ENCODE data around the gene CLK2.

Gene CLK2

DNA sequence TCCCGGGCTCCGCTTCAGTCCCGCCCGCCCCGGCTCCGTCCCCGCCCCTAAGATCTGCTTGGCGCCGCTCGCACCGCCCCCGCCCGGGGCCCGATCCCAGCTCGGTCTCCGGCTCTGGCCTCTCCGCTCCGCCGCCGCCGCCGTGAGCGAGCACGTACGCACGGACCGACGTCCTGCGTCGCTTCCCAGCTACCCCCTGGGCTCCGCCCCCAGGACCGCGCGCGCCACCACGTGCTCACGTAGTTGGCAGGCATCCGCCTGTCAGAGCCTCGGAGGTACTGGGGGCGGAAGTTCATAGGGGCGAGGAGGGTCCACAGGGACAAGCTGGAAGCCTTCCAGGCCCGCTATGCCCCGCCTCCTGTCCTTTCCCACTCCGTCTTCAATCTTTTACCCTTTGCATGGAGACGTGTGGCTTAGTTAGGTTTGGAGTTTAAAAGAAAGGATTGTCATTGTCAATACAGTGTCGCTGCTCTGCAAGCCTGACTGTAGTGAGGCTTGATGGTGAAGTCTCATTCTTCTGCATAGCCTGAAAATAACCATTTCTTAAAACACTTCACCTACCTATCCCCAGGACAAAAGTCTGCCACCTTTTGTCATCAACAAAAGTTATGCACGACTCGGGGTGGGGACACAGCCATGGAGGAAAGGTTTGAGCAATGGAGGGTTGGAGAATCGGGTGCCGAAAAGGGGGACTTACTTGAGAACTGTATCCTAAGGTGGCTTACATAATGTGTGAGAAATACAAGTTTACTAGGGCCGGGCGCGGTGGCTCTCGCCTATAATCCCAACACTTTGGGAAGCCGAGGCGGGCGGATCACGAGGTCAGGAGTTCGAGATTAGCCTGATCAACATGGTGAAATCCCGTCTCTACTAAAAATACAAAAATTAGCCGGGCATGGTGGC lies at the start of gene CLK2:
CLK2 (minus strand) TSS at position 162 of the 903 bp plus-strand sequence. CDS start 2,527 bp downstream, outside the sequence.
- DNase-seq, result peak; percentile 97

DNA sequence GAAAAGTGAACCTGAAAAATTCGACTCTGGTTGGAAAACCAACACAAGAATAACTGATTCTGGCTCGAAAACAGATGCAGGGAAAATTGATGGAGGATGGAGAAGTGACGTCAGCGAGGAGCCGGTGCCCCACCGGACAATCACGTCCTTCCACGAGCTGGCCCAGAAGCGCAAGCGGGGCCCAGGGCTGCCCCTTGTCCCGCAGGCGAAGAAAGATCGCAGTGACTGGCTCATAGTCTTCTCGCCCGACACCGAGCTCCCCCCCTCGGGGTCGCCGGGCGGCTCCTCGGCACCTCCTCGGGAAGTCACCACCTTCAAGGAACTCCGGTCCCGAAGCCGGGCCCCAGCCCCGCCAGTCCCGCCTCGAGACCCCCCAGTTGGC lies 49.3 kb upstream of the CLK2 start:
- DNase-seq, result no peak

- no peak for DNase-seq
These were observed 48.6 kb upstream of the CLK2 start for GRCh38 chr1:155321639-155322503.

- no peak for DNase-seq
These were observed 47.6 kb upstream of the CLK2 start, which contains the start of gene RUSC1 for GRCh38 chr1:155320661-155321617. TSS of gene RUSC1 (plus strand) at chr1:155320894. CDS start at chr1:155321774, 880 bp downstream.

DNA sequence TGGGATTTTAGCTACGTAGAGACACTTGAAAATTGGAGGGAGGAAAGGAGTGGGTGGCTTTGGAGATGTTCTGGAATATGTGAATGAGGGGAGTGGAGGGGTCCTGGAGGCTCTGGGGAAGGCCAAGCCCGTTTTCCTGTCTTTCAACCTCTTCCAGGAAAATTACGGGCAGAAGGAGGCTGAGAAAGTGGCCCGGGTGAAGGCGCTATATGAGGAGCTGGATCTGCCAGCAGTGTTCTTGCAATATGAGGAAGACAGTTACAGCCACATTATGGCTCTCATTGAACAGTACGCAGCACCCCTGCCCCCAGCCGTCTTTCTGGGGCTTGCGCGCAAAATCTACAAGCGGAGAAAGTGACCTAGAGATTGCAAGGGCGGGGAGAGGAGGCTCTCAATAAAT lies 46.9 kb upstream of the CLK2 start:
- no peak for DNase-seq

DNA sequence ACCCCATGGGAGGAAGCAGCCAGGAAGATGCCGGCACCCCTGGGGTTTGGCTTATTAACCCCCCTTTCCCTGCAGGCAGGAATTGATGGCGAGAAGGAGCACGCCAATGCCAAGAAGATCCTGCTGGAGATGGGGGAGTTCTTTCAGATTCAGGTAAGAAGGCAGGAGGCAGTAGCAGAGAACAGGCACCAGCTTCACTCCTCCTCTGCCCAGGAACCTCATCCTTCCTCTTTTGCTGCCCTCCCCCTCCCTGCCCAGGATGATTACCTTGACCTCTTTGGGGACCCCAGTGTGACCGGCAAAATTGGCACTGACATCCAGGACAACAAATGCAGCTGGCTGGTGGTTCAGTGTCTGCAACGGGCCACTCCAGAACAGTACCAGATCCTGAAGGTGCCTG lies 46.2 kb upstream of the CLK2 start:
- DNase-seq, result no peak

DNA sequence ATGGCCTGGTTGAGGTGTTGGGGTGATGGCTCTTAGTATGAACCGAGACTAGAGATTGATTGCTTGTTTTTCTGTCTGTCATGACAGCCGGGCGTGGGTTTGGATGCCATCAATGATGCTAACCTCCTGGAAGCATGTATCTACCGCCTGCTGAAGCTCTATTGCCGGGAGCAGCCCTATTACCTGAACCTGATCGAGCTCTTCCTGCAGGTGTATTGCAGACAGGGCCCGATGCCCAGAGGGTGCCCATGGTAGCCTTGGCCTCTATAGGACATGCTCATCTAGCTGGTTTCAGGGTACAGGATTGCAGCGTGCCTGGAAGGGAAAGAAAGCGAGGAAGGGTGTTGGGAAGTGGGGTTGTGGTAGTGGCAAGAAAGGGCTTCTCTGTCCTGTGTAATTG lies 44.8 kb upstream of the CLK2 start:
- DNase-seq, result no peak

DNA sequence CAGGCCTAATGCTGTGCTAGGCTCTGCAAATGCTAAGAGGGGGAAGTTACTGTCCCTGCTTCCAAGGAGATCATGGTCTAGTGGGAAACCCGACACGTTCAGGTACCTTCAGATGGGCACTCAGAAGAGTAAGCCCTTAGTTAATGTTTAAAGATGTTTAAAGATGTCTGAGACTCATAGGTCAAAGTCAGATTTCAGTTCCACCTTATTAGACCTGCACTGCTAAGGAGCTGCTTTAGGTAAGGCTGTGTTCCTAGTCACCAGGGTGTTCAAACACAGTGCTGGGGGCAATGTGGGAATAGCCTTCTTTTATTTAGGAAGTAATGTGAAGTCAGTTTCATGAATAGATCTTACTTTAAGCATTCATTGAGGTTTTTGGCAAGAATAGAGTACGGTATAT lies 43.6 kb upstream of the CLK2 start:
- DNase-seq, result no peak

DNA sequence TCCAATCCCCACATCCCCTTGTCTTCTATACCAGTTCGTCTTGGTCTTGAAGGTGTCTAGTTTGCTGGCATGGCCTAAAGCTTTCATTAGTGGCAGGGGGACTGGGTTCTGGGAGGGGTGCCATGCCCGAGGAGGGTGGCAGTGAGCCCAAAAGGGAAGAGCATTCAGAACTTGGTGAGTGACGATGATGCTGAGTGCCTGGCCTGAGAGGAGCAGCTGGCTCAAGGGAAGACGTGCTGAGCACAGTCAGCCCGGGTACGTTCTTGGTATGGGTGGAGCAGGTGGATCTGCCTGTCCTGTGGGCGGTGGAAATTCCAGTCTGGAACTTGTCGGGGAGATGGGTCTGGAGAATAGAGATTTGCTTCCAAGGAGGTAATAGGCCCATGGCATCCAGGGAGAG lies 40.0 kb upstream of the CLK2 start:
- DNase-seq, result no peak

DNA sequence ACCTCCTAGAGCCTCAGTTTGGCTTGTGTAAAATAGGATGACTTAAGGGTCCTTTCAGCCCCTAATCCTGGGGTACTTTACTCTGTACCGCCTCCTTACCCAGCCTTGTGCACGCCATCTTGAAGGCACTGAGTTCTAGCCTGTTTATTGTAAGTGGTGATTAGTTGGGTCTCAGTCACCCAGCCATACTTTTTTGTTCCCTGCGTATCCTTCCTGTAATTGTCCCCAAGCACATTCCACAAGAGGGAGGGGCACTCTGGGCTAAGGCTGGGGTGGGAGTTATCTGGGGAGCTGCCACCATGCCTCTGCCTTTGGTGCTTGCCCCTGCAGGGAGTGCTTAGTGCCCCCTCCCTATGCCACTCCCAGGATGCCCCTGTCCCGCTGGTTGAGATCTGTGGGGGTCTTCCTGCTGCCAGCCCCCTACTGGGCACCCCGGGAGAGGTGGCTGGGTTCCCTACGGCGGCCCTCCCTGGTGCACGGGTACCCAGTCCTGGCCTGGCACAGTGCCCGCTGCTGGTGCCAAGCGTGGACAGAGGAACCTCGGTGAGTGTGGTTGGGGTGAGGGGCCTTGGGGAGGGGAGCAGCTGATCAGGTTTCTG lies 36.2 kb upstream of the CLK2 start:
- DNase-seq, result no peak

DNA sequence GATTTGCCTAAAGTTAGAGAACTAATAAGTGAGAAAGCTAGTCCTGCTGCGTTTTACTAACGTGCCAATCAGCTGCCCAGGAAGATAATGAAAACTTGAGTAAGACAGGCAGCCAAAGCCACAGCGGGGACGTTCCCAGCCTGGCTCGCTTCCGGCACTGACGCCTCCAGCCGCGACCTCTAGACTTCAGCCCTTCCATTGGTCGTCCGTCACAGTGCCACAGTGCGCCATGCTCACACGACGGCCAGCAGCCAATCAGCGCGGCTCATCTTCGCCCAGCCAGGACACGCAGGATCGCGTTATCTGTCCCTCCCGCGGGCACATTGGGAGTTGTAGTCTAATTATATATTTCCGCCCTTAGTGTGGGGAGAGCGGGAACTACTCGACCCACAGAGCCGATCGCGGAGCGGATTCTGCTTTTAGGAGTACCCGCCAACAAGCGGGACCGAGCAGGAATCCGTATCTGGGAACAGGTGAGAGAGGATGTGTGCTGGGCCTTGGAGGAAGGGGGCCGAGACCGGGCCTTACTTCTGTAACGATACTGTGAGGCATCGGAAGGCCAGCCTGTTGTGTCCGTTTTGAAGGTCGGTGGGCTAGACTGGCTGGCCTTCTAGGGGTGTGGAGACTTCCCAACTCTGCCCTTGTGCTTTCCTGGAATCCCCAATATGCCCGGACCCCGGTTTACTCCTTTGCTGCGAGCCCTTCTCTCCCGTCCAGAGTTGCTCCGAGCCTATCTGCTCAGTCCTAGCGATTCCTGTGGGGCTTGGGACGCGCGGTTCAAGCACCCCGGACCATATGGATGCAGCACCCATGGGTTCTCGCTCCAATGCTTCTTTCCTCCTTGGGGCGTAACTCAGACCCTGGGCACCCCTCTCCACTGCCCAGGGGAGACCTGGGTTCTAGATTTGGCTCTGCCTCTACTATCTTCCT lies 35.5 kb upstream of the CLK2 start, which contains the start of gene FDPS:
FDPS (plus strand) TSS at position 374 of the 930 bp plus-strand sequence. CDS start 924 bp downstream, outside the sequence.
- peak; percentile 99 for DNase-seq

GRCh38 chr1:155307247-155307740 lies 34.0 kb upstream of the CLK2 start:
- no peak for DNase-seq

DNA sequence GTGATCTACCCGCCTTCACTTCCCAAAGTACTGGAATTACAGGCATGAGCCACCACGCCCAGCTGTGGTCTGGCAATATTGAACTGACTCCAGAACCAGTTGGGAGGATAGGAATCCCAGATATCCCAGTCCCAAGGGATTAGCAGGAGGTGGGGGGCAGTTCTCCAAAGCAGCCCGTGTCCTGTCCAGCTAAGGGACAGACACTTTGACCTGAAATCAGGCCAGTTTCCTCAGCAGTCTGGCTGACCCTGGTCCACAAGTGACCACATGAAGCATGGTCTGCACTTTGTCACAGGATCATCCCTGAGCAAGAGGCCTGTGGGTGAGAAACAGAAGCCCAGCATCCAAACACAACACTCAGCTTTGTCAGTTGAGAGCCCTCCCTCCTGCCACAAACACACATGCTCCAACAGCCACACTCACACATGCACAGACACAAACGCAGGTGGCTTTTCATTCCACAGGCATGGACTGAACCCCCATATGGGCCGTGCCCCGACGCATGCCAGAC lies 32.6 kb upstream of the CLK2 start:
- DNase-seq, result no peak

- no peak for DNase-seq
These were observed 31.3 kb upstream of the CLK2 start for GRCh38 chr1:155304558-155305063.

DNA sequence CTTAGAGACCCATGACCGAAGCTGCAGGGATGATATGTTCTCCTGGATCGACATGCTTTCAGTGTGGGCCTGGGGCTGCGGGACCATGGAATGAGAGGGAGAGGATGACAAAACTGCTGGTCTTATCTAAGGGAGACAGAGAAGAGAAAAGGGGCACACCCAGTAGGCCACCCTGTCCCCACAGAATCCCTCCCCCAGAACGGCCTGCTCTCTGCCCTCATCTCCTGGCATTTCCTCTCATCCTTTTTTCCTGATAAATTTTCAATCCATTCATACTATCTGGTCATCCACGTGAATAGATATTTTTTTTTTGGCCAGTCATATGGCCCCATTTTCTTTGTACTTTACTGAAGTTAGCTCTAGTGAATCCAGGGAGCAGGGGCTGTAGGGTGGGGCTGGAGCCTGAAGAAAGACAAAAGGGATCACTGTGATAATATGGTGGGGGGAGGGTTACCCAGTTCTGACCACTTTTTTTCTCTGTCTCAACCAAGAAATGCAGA lies 28.1 kb upstream of the CLK2 start, which contains the start of gene PKLR:
PKLR (minus strand) TSS at position 97 of the 500 bp plus-strand sequence; CDS start at position 54, 43 bp downstream.
- no peak for DNase-seq

GRCh38 chr1:155300553-155301329 lies 27.4 kb upstream of the CLK2 start:
- no peak for DNase-seq

DNA sequence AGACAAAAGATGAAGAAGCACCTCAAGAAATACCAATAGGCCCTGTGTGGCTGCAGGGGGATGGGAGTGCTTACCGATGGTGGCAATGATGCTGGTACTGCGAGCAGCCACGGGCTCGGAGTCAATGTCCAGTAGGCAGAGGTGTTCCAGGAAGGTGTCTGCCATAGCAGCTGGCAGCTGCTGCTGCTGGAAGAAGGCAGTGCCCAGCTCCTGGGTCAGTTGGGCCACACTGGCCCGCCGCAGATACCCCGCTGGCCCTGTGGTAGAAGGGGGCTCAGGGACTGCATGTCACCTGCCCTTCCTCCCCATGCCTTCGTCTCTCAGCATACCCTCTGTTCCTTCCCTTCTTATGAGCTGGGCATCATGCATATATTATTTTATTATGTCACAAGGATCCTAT lies 26.7 kb upstream of the CLK2 start:
- no peak for DNase-seq

DNA sequence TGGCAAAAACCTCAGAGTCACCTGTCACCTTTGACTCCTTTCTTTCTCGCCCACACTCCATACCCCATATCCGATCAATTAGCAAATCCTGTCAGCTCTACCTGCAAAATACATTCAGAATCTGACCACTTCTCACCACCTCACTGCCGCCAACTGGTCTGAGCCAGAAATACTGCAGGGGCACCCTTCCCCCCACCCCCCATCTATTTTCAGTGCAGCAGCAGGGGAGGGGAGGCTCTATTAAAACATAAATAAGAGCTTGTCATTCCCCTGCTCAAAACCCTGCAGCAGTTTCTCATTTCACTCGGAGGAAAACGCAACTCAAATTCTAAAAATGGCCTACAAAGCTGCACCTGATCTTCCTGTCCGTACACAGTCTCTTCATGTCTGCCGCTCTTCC lies 24.1 kb upstream of the CLK2 start:
- no peak for DNase-seq

DNA sequence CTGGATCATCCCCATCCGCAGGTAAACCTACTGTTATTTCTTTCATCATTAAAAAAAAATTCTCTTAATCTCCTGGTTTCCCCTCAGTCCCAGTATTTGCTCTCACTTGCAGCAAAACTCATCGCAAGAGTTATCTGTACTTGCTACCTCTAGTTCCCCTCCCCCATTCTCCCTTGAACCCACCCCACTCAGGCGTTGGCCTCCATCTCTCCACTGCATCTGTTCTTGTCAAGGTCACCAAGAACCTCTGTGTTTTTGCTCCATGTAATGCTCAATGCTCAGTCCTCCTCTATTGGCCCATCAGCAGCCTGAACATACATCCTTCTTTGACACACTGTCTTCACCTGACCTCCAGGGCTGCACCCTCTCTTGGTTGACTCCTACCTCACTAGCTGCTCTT lies 23.4 kb upstream of the CLK2 start:
- DNase-seq, result no peak

Data from NCI-H774 (cell line).